AG04449 (cell line): Measurements from ENCODE around the gene ADAM8.

Experiments
- CTCF ChIA-PET: fragments of 350-600 bp; formaldehyde crosslinking; extraction: SDS; loops from one replicate; lab custom pipeline; 2021; ENCODE audit warnings: antibody characterized with exemption; lab: Yijun Ruan, JAX
- POLR2A ChIA-PET: fragments of 400-600, 350-600 bp; formaldehyde crosslinking; extraction: SDS; loops from one replicate; lab custom pipeline; 2020; ENCODE audit warnings: antibody characterized with exemption, inconsistent platforms; lab: Yijun Ruan, JAX
- DNase-seq: peaks from one replicate; pipeline ENCODE4 v3.0.0-alpha.2; 2010; ENCODE audit warnings: low read depth, low spot score
- H3K4me3 ChIP-seq: 2 replicates; pipeline ENCODE4 v1.5.1; 2011; ENCODE audit warnings: low read depth, mild to moderate bottlenecking, control low read depth, low read length
- TF ChIP-seq, protein P1 (sequence below): IDR thresholded peaks from one replicate; pipeline ENCODE4 v1.5.1; 2011; ENCODE audit warnings: mild to moderate bottlenecking, moderate library complexity, low read length, control low read depth, inconsistent platforms; ENCODE audit not compliant: insufficient read depth; ENCODE audit errors: missing control alignments

Gene ADAM8

DNA sequence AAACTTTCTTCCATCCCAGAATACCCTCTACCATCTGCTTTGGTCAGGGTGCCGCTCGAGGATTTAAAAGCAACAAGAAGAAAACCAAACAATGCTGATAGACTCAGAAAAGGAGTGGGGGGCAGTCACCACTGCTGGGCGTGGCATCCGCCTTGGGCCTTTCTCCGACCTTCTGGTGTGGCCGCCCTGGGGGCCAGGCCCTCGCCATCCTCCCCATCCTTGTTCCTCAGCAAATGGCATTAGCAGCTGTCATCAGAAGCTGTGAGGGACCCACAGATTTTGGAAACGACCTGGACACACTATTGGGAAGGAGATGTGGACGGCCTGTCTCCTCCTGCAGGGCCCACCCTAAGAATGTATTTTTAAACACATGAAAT lies 36.1 kb upstream of the ADAM8 start:
- POLR2A ChIA-PET = no interaction called here
- no peak for DNase-seq
- H3K4me3 ChIP-seq = no peak overlapping the region
- CTCF ChIA-PET = interaction anchor here (4.2 kb wide), 1 partner anchor 16 kb away, joined by 35 read pairs; no protein-coding TSS in a partner anchor
- TF ChIP-seq, protein P1, sequence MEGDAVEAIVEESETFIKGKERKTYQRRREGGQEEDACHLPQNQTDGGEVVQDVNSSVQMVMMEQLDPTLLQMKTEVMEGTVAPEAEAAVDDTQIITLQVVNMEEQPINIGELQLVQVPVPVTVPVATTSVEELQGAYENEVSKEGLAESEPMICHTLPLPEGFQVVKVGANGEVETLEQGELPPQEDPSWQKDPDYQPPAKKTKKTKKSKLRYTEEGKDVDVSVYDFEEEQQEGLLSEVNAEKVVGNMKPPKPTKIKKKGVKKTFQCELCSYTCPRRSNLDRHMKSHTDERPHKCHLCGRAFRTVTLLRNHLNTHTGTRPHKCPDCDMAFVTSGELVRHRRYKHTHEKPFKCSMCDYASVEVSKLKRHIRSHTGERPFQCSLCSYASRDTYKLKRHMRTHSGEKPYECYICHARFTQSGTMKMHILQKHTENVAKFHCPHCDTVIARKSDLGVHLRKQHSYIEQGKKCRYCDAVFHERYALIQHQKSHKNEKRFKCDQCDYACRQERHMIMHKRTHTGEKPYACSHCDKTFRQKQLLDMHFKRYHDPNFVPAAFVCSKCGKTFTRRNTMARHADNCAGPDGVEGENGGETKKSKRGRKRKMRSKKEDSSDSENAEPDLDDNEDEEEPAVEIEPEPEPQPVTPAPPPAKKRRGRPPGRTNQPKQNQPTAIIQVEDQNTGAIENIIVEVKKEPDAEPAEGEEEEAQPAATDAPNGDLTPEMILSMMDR = no peak

DNA sequence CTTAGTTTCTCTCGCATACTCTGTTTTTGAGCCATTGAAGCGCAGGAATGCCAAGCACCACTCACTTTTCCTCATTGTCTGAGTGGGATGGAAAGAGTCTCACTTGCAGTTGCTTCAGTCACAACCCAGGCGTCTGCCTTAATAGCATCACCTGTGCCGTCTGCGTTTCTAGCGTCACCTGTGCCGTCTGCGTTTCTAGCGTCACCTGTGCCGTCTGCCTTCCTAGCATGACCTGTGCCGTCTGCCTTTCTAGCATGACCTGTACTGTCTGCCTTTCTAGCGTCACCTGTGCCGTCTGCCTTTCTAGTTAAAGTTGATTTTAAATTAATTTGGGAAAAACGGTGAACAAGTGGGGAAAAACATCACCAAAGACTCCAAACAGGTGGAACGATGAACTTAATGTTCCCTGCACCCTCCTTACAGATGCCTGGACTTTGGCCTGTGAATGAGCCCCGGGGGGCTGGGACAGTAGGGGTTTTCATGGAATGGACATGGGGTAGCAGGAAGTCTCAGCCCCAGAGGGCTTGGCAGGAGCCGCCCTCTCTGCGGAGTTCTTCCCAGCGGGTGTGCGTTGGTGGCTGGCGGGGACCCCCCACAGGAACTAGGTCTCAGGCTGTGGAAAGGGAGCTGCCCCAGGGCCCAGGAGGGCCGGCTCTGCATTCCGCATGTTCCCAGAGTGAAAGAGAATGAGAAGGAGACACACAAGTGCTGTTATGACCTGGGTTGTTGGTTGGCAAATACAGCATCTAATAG lies 35.5 kb upstream of the ADAM8 start:
- DNase-seq = no peak
- no peak overlapping the region for H3K4me3 ChIP-seq
- TF ChIP-seq, protein P1 = no peak
- ChIA-PET POLR2A (no interaction called here), CTCF (interaction anchor here (1.1 to 4.2 kb wide), 2 partner anchors 16 to 17 kb away, joined by 3 to 35 read pairs; no protein-coding TSS in a partner anchor)

DNA sequence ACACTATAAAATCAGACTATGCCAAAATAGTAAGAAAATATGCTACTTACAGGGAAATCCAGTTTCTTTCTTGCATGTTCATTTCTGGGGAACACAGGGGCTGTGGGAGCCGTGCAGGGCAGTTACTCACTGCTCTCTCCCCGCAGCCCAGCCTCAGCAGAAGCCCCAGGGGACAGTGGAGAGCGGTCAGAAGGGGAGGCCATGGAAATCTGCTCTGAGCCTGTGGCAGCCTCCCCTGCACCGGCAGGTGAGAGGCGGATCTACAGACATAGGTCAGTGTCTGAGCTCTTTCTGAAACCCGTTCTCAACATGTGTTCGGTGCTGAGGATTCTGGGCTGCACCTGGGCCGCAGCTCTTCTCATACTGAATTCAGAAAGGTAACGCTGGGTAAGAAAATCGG lies 34.9 kb upstream of the ADAM8 start:
- POLR2A ChIA-PET = no interaction called here
- DNase-seq = no peak
- no peak overlapping the region for H3K4me3 ChIP-seq
- TF ChIP-seq, protein P1 = no peak
- CTCF ChIA-PET = interaction anchor here (0.9 to 1.1 kb wide), 3 partner anchors 18 to 298 kb away, joined by 3 read pairs; no protein-coding TSS in a partner anchor

DNA sequence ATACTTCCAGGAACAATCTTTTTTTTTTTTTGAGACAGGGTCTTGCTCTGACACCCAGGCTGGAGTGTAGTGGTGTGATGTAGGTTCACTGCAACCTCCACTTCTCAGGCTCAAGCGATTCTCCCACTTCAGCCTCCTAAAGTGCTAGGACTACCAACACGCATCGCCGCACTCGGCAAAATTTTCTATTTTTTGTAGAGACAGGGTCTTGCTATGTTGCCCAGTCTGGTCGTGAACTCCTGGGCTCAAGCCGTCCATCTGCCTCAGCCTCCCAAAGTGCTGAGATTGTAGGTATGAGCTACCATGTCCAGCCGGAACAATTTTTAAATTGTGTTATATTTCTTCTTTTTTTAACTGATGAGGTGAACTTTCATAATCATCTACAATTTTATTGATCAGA lies 34.1 kb upstream of the ADAM8 start:
- ChIA-PET CTCF (interaction anchor here (0.9 to 2.2 kb wide), 6 partner anchors 8 to 409 kb away, joined by 3 to 10 read pairs (median 4); no protein-coding TSS in a partner anchor), POLR2A (no interaction called here)
- DNase-seq = no peak
- TF ChIP-seq, protein P1 = no peak
- H3K4me3 ChIP-seq = no peak overlapping the region

DNA sequence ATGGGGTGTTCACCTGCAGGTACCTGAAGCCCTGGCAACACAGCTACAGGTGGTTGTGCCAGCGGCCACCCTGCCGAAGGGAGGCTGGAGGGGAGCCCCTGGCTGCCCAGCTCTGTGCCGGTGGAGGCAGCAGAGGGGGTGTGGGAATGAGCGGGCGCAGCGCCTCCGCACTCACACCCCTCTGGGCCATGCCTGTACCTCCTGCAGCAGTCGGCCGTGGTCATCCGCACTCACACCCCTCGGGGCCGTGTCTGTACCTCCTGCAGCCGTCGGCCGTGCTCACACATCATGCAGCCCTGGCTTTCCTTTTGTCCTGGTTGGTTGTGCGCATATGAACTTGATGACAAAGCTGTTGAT lies 33.7 kb upstream of the ADAM8 start:
- DNase-seq = no peak
- ChIA-PET POLR2A (no interaction called here), CTCF (interaction anchor here (0.9 to 2.2 kb wide), 5 partner anchors 9 to 408 kb away, joined by 3 to 10 read pairs (median 4); no protein-coding TSS in a partner anchor)
- no peak overlapping the region for H3K4me3 ChIP-seq
- TF ChIP-seq, protein P1 = no peak

DNA sequence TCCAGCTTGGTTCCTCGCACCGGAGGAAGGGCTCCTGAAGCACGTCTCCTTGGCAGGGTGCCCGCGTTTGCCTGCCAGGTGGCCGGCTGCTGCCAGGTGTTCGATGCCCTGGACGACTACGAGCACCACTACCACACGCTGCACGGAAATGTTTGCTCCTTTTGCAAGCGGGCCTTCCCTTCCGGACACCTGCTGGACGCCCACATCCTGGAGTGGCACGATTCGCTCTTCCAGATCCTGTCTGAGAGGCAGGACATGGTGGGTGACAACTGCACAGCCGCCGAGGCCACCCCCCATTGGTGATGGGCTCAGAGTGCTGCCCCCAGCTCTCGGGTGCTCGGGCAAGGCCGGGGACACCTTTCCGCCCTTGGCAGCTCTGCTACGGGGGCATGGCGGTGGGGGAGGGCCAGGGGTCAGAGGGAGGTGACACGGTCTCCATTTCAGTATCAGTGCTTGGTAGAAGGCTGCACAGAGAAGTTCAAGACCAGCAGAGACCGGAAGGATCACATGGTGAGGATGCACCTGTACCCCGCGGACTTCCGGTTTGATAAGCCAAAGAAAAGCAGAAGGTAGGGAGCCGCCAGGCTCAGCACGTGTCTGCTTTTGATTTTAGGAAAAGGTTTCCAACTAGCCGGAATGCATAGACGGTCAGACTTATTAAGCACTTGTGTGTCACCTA lies 33.2 kb upstream of the ADAM8 start:
- no peak for DNase-seq
- TF ChIP-seq, protein P1 = no peak
- no peak overlapping the region for H3K4me3 ChIP-seq
- POLR2A ChIA-PET = no interaction called here
- CTCF ChIA-PET = interaction anchor here (0.9 to 2.2 kb wide), 4 partner anchors 9 to 408 kb away, joined by 3 to 10 read pairs (median 6); no protein-coding TSS in a partner anchor
